ENCODE results near the gene HDGFL3.

HDGFL3 gene

DNA sequence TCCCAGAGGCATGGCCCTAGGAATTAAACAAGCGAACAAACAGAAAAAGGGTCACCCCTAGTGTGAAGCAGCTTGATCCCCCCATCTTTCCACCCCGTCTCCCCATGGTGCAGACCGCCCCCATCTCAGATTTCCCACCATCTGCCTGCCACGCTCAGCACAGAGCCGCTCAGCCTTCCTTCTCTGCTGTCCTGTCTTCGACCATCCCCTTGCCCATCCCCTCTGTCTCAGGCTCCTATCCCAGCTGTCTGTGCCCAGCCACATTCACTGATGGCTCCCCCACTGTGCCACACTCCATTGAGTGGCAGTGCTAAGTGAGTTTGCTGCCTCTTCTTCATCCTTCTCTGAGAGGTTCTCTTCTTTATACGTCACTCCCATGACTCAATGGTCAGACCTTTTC, 128.9 kb downstream of the HDGFL3 start:
- CTCF ChIA-PET: interaction anchor here (0.5 kb wide), 1 partner anchor 268 kb away, joined by 3 read pairs; no protein-coding TSS in a partner anchor

More for the DNA sequence above, 128.9 kb downstream of the HDGFL3 start:
- H3K27ac ChIP-seq (ENCODE audit: extremely low read depth, low read depth, low read length): no peak overlapping the region
- TF ChIP-seq ZNF513 (tag by site-specific recombination; IDR thresholded peaks at IDR 0.05): no peak
- TF ChIP-seq ZNF548 (tag by site-specific recombination; IDR thresholded peaks at IDR 0.05): no peak
- TF ChIP-seq ZNF394 (tag by site-specific recombination; IDR thresholded peaks at IDR 0.05; ENCODE audit: borderline replicate concordance): no peak
- TF ChIP-seq OVOL3 (tag by site-specific recombination; IDR thresholded peaks at IDR 0.05): no peak
- TF ChIP-seq ZNF335 (tag by site-specific recombination; conservative IDR thresholded peaks at IDR 0.05): no peak
- TF ChIP-seq SP7 (tag by site-specific recombination; IDR thresholded peaks at IDR 0.05): no peak
- no peak for TF ChIP-seq ZNF518A (tag by site-specific recombination; conservative IDR thresholded peaks at IDR 0.05; ENCODE audit: low read depth)
- no peak for TF ChIP-seq ZNF707 (tag by site-specific recombination; IDR thresholded peaks at IDR 0.05)
- TF ChIP-seq GLI4 (tag by site-specific recombination; IDR thresholded peaks at IDR 0.05): no peak
- TF ChIP-seq, protein P1, sequence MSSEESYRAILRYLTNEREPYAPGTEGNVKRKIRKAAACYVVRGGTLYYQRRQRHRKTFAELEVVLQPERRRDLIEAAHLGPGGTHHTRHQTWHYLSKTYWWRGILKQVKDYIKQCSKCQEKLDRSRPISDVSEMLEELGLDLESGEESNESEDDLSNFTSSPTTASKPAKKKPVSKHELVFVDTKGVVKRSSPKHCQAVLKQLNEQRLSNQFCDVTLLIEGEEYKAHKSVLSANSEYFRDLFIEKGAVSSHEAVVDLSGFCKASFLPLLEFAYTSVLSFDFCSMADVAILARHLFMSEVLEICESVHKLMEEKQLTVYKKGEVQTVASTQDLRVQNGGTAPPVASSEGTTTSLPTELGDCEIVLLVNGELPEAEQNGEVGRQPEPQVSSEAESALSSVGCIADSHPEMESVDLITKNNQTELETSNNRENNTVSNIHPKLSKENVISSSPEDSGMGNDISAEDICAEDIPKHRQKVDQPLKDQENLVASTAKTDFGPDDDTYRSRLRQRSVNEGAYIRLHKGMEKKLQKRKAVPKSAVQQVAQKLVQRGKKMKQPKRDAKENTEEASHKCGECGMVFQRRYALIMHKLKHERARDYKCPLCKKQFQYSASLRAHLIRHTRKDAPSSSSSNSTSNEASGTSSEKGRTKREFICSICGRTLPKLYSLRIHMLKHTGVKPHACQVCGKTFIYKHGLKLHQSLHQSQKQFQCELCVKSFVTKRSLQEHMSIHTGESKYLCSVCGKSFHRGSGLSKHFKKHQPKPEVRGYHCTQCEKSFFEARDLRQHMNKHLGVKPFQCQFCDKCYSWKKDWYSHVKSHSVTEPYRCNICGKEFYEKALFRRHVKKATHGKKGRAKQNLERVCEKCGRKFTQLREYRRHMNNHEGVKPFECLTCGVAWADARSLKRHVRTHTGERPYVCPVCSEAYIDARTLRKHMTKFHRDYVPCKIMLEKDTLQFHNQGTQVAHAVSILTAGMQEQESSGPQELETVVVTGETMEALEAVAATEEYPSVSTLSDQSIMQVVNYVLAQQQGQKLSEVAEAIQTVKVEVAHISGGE (tag by site-specific recombination; conservative IDR thresholded peaks at IDR 0.05; ENCODE audit: low read depth): no peak
- TF ChIP-seq KLF1 (tag by site-specific recombination; IDR thresholded peaks at IDR 0.05): no peak
- TF ChIP-seq ZBTB7A (tag by site-specific recombination; IDR thresholded peaks at IDR 0.05; ENCODE audit: low read depth): no peak
- no peaks in the 10 kb centered on the region for H3K9me3 ChIP-seq (ENCODE audit: control insufficient read depth, insufficient read depth, low read depth, low read length)
- no peaks in the 10 kb centered on the region for H3K4me1 ChIP-seq (ENCODE audit: control insufficient read depth, insufficient read depth, low read length)
- POLR2A ChIA-PET: interaction anchor here (1.1 kb wide), 1 partner anchor 12 kb away, joined by 4 read pairs; the partner anchor contains the start of gene BTBD1
- no peak overlapping the region for H3K4me3 ChIP-seq (ENCODE audit: low read depth, low read length)
- H3K36me3 ChIP-seq (ENCODE audit: control insufficient read depth in 2 of 2, insufficient read depth in 1 of 2, low read length in 2 of 2): no peaks in the 10 kb centered on the region
